PFSK-1 (cell line): ENCODE measurements around the gene PARN.

Experiments used
- POLR2AphosphoS5 ChIP-seq: IDR thresholded peaks from 2 replicates; pipeline ENCODE4 v1.6.1; 2012; ENCODE audit warnings: low read depth, mild to moderate bottlenecking, control low read depth, low read length, moderate library complexity
- SIN3A ChIP-seq: IDR thresholded peaks from 2 replicates; pipeline ENCODE4 v1.6.1; 2012; ENCODE audit warnings: mild to moderate bottlenecking, low read length, moderate library complexity, borderline replicate concordance; ENCODE audit not compliant: insufficient read depth
- TAF1 ChIP-seq: IDR thresholded peaks from 2 replicates; pipeline ENCODE4 v1.6.1; 2012; ENCODE audit warnings: low read length, control low read depth, borderline replicate concordance; ENCODE audit not compliant: insufficient read depth
- TF ChIP-seq, protein P1 (sequence below), 2 experiments: IDR thresholded peaks; 2 replicates each; pipeline versions ENCODE4 v1.6.1 to v1.8.0; 2011 to 2012; ENCODE audit warnings: low read depth in 2 of 2, low read length in 2 of 2, control low read depth in 1 of 2, inconsistent platforms in 1 of 2, mild to moderate bottlenecking in 1 of 2, moderate library complexity in 1 of 2; ENCODE audit not compliant: insufficient read depth in 1 of 2

DNA sequence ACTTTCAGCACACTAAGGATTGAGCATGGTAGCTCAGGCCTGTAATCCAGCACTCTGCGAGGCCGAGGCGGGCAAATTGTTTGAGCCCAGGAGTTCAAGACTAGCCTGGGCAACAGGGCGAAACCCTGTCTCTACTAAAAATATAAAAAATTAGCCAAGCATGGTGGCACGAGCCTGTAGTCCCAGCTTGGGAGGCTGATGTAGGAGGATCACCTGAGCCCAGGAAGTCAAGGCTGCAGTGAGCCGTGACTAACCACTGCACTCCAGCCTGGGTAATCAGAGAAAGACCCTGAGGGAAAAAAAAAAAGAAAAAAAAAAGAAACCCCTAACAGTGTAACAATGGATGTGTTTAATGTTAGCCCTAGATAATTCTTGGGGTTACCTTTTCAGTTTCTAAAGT, 24.0 kb downstream of the PARN start:
- TF ChIP-seq TAF1 (no peak), POLR2AphosphoS5 (no peak), SIN3A (no peak)
- TF ChIP-seq, protein P1, sequence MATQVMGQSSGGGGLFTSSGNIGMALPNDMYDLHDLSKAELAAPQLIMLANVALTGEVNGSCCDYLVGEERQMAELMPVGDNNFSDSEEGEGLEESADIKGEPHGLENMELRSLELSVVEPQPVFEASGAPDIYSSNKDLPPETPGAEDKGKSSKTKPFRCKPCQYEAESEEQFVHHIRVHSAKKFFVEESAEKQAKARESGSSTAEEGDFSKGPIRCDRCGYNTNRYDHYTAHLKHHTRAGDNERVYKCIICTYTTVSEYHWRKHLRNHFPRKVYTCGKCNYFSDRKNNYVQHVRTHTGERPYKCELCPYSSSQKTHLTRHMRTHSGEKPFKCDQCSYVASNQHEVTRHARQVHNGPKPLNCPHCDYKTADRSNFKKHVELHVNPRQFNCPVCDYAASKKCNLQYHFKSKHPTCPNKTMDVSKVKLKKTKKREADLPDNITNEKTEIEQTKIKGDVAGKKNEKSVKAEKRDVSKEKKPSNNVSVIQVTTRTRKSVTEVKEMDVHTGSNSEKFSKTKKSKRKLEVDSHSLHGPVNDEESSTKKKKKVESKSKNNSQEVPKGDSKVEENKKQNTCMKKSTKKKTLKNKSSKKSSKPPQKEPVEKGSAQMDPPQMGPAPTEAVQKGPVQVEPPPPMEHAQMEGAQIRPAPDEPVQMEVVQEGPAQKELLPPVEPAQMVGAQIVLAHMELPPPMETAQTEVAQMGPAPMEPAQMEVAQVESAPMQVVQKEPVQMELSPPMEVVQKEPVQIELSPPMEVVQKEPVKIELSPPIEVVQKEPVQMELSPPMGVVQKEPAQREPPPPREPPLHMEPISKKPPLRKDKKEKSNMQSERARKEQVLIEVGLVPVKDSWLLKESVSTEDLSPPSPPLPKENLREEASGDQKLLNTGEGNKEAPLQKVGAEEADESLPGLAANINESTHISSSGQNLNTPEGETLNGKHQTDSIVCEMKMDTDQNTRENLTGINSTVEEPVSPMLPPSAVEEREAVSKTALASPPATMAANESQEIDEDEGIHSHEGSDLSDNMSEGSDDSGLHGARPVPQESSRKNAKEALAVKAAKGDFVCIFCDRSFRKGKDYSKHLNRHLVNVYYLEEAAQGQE (IDR thresholded peaks at IDR 0.05; ENCODE audit: insufficient read depth in 1 of 2, low read depth in 2 of 2, low read length in 2 of 2), result no peak
